ENCODE measurements around the gene KCNIP1.

The KCNIP1 gene

GRCh38 chr5:170769246-170769645, 265.4 kb downstream of the KCNIP1 start:
- Histone ChIP-seq H3K36me3 (replicated peaks) (no peaks in the 10 kb centered on the region), H3K4me3 (ENCODE audit: low read depth, low read length) (no peak overlapping the region), H3K27ac (no peak overlapping the region), H3K27me3 (replicated peaks) (no peaks in the 10 kb centered on the region)
- in situ Hi-C loops (cut with HindIII; ENCODE audit: low pct_ligation_motif_present, low sequenced_read_pairs) = no loop called here
- TF ChIP-seq, protein P1, sequence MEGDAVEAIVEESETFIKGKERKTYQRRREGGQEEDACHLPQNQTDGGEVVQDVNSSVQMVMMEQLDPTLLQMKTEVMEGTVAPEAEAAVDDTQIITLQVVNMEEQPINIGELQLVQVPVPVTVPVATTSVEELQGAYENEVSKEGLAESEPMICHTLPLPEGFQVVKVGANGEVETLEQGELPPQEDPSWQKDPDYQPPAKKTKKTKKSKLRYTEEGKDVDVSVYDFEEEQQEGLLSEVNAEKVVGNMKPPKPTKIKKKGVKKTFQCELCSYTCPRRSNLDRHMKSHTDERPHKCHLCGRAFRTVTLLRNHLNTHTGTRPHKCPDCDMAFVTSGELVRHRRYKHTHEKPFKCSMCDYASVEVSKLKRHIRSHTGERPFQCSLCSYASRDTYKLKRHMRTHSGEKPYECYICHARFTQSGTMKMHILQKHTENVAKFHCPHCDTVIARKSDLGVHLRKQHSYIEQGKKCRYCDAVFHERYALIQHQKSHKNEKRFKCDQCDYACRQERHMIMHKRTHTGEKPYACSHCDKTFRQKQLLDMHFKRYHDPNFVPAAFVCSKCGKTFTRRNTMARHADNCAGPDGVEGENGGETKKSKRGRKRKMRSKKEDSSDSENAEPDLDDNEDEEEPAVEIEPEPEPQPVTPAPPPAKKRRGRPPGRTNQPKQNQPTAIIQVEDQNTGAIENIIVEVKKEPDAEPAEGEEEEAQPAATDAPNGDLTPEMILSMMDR (IDR thresholded peaks at IDR 0.05; ENCODE audit: low read depth, low read length, missing control alignments) = no peak
- no peak for DNase-seq

GRCh38 chr5:170769898-170770416, 266.1 kb downstream of the KCNIP1 start:
- no peak overlapping the region for H3K4me3 ChIP-seq (ENCODE audit: low read depth, low read length)
- no peak overlapping the region for H3K27ac ChIP-seq
- in situ Hi-C loops (cut with HindIII; ENCODE audit: low pct_ligation_motif_present, low sequenced_read_pairs) = no loop called here
- no peak for DNase-seq
- TF ChIP-seq, protein P1 (IDR thresholded peaks at IDR 0.05; ENCODE audit: low read depth, low read length, missing control alignments) = no peak
- no peaks in the 10 kb centered on the region for H3K36me3 ChIP-seq (replicated peaks)
- H3K27me3 ChIP-seq (replicated peaks) = no peaks in the 10 kb centered on the region

GRCh38 chr5:170771496-170771895, 267.7 kb downstream of the KCNIP1 start:
- TF ChIP-seq, protein P1 (IDR thresholded peaks at IDR 0.05; ENCODE audit: low read depth, low read length, missing control alignments) = no peak
- Histone ChIP-seq H3K36me3 (replicated peaks) (no peaks in the 10 kb centered on the region), H3K4me3 (ENCODE audit: low read depth, low read length) (no peak overlapping the region), H3K27me3 (replicated peaks) (no peaks in the 10 kb centered on the region), H3K27ac (no peak overlapping the region)
- DNase-seq = no peak
- in situ Hi-C loops (cut with HindIII; ENCODE audit: low pct_ligation_motif_present, low sequenced_read_pairs) = no loop called here

DNA sequence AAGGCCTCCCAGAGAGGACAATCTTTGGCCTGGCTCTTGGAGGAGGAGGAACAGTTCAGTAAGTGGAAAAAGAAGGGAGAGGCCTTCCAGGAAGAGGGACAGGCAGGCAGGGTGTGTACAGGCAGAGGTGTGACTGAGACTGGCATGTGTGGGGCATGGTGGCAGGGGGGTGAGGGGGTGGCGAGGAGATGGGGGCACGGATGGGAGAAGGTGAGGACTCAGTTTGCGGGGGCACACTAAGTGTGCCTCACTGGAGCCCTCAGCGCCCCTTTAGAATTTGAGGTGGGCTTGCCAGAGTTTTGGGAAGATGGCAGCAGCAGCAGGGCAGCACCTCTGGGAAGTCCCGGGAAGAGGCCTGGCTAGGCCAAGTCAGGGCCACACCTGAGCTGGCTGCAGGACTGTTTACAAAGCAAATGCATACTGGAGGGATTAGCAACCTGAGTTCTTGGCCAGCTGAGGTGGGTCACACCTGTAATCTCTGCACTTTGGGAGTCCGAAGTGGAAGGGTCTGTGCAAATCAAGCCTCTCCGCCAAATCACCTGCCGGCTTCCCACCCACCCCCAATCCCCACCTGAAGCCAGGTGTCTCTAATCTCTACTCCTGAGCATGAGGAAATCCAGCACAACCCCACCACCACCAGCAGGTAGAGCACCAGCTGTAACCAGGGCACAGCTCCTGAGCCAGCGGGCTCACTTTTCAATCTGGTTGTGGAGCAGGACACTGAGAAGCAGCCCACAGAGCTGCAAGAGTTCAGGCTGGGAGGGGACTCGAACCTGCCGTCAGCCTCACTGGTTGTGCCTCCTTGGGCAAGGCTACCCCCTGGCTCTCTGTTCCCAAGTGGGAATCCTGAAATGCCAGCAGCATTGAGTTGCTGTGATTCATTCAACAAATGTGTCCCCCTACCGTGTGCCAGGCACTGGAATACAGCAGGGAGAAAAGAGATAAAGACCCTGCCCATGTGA, 269.5 kb downstream of the KCNIP1 start:
- DNase-seq = no peak

DNA sequence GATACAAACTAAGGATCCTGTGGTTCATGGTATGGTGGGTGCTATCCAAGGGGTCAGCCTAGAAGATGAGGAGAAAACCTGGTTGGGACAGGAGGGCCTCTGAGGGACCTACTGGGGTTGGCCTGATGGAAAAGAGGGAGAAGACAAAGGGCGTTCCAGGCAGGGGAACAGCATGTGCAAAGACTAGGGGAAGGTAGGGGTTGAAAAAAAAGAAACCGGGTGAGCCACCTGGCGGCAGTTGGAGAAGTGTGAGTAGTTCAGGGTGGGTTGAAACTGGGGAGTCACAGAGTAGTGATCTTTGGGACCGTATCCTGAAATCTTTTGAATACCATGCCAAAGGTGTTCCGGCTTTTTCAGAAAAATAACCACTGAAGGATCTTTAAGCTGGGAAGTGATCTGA, 271.0 kb downstream of the KCNIP1 start:
- Histone ChIP-seq H3K27ac (no peak overlapping the region), H3K4me3 (ENCODE audit: low read depth, low read length) (no peak overlapping the region), H3K27me3 (replicated peaks) (no peaks in the 10 kb centered on the region), H3K36me3 (replicated peaks) (no peaks in the 10 kb centered on the region)
- TF ChIP-seq, protein P1 (IDR thresholded peaks at IDR 0.05; ENCODE audit: low read depth, low read length, missing control alignments) = no peak
- in situ Hi-C loops (cut with HindIII; ENCODE audit: low pct_ligation_motif_present, low sequenced_read_pairs) = no loop called here
- no peak for DNase-seq

More for the DNA sequence above, 269.5 kb downstream of the KCNIP1 start:
- in situ Hi-C loops (cut with HindIII; ENCODE audit: low pct_ligation_motif_present, low sequenced_read_pairs) = no loop called here
- Histone ChIP-seq H3K27ac (no peak overlapping the region), H3K4me3 (ENCODE audit: low read depth, low read length) (no peak overlapping the region), H3K27me3 (replicated peaks) (no peaks in the 10 kb centered on the region), H3K36me3 (replicated peaks) (no peaks in the 10 kb centered on the region)
- TF ChIP-seq, protein P1 (IDR thresholded peaks at IDR 0.05; ENCODE audit: low read depth, low read length, missing control alignments) = no peak

Data from brain microvascular endothelial cell (primary cell).